Peyer's patch (tissue), 4 donors: ENCODE results near the gene PRKRIP1. TPM values are rescaled to one million over a fixed set of nuclear protein-coding genes. Genes with fewer than 3 reads are reported as not detected.
"Not testable (repeated sequence)": the region's sequence is repeated elsewhere in the genome, so short reads cannot be mapped to it uniquely, and the experiment has no call there.

Experiments
- DNase-seq, 3 donors: peaks; one replicate each; pipeline ENCODE4 v3.0.0-alpha.2; 2017 to 2019
- H3K27ac ChIP-seq, 4 donors: fragments of 200-600 bp; sonication (generic); one replicate each; pipeline ENCODE4 v1.5.1; 2016 to 2019
- H3K27me3 ChIP-seq, 2 donors: fragments of 200-600 bp; sonication (generic); one replicate each; pipeline ENCODE4 v1.5.1; 2019
- H3K36me3 ChIP-seq, 3 donors: fragments of 200-600 bp; sonication (generic); one replicate each; pipeline ENCODE4 v1.5.1; 2016 to 2019
- H3K4me1 ChIP-seq, 4 donors: fragments of 200-600 bp; sonication (generic); one replicate each; pipeline ENCODE4 v1.5.1; 2016 to 2019
- H3K4me3 ChIP-seq, 4 donors: fragments of 200-600 bp; sonication (generic); 1 replicate in 3 of 4; 2 replicates in 1 of 4; pipeline ENCODE4 v1.5.1; 2016 to 2019; ENCODE audit warnings: mild to moderate bottlenecking in 1 of 4
- H3K9me3 ChIP-seq, 4 donors: fragments of 200-600 bp; sonication (generic); one replicate each; pipeline ENCODE4 v1.5.1; 2016 to 2019; ENCODE audit warnings: mild to moderate bottlenecking in 1 of 4
- POLR2A ChIP-seq, 2 donors: fragments of 450-650 bp; IDR thresholded peaks; one replicate each; pipeline ENCODE4 v1.5.1; 2017; ENCODE audit warnings: antibody characterized with exemption in 2 of 2, mild to moderate bottlenecking in 2 of 2, moderate library complexity in 2 of 2
- total RNA-seq, 4 donors: library from RNA; depleted of rRNA; stranded (reverse); fragments of >200 nt; gene quantifications; one replicate each; pipeline ENCODE4 v1.1.0, GENCODE V29; 2016
- TF ChIP-seq, protein P1 (sequence below), 6 experiments: fragments of 450-650 bp in 4 of 6; fragments of 200-600 bp in 2 of 6; sonication (generic) in 1 of 6; IDR thresholded peaks; one replicate each; pipeline ENCODE4 v1.5.1; 2017 to 2019; ENCODE audit warnings: antibody characterized with exemption in 6 of 6, mild to moderate bottlenecking in 3 of 6, moderate library complexity in 1 of 6

Gene PRKRIP1
- total RNA-seq, 4 donors from 2014 or later = 20.7 to 63.5 (median 38.2) TPM

GRCh38 chr7:102403563-102403962 is 7.4 kb downstream of the PRKRIP1 start:
- no peak overlapping the region for H3K4me3 ChIP-seq
- H3K27me3 ChIP-seq = no peaks in the 10 kb centered on the region
- H3K9me3 ChIP-seq = no peaks in the 10 kb centered on the region
- H3K4me1 ChIP-seq = no peaks in the 10 kb centered on the region
- H3K36me3 ChIP-seq = peaks cover 0 to 86% (median 0%) of the 10 kb centered on the region in 3 donors
- no peak overlapping the region for H3K27ac ChIP-seq
- TF ChIP-seq, protein P1, sequence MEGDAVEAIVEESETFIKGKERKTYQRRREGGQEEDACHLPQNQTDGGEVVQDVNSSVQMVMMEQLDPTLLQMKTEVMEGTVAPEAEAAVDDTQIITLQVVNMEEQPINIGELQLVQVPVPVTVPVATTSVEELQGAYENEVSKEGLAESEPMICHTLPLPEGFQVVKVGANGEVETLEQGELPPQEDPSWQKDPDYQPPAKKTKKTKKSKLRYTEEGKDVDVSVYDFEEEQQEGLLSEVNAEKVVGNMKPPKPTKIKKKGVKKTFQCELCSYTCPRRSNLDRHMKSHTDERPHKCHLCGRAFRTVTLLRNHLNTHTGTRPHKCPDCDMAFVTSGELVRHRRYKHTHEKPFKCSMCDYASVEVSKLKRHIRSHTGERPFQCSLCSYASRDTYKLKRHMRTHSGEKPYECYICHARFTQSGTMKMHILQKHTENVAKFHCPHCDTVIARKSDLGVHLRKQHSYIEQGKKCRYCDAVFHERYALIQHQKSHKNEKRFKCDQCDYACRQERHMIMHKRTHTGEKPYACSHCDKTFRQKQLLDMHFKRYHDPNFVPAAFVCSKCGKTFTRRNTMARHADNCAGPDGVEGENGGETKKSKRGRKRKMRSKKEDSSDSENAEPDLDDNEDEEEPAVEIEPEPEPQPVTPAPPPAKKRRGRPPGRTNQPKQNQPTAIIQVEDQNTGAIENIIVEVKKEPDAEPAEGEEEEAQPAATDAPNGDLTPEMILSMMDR (IDR thresholded peaks at IDR 0.05) = no peak
- no peak for TF ChIP-seq POLR2A (IDR thresholded peaks at IDR 0.05)
- no peak for DNase-seq

DNA sequence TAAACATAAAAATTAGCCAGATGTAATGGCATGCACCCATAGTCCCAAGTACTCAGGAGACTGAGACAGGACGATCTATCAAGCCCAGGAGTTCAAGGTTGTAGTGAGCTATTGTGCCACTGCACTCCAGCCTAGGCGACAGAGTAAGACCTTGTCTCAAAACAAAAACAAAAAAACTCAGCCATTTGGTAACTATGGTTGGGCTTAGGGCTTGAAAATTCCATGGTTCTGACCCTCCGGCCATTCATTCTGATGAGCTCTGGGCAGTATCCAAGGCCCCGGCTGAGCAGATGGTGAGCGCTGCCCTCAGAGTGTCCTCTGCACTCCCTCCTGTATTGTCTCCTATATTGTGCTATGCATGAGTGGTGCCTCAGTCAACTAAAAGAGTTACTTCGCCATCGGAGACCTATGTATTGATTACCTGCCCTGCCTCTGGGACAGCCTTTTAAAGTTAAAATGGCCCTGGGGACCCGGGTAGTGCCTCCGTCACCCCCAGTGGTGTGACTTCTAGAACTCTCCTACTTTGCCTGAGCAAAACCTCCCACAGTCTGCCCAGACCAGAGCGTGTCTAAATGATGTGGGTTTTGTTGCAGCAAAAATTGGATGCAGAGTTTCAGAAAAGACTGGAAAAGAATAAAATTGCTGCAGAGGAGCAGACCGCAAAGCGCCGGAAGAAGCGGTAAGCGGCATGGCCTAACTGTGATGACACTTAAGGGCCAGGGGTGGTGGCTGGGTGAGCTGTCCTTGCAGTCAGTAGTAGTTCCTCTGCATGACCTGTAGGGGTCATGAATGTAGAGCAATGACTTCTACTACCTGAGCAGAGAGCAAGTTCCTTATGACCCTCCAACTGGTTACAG is 8.1 kb downstream of the PRKRIP1 start:
- no peak overlapping the region for H3K27ac ChIP-seq
- no peak overlapping the region for H3K4me3 ChIP-seq
- TF ChIP-seq, protein P1 (IDR thresholded peaks at IDR 0.05) = peak; percentile 69 to 84 (median 77)
- TF ChIP-seq POLR2A (IDR thresholded peaks at IDR 0.05) = no peak
- peak in 2 of 3 donors; percentile 41 to 68 for DNase-seq
- no peaks in the 10 kb centered on the region for H3K27me3 ChIP-seq
- H3K36me3 ChIP-seq = peaks cover 0 to 92% (median 0%) of the 10 kb centered on the region in 3 donors
- H3K9me3 ChIP-seq = no peaks in the 10 kb centered on the region
- no peaks in the 10 kb centered on the region for H3K4me1 ChIP-seq

- H3K4me3 ChIP-seq, H3K9me3 ChIP-seq, DNase-seq, H3K4me1 ChIP-seq, H3K27ac ChIP-seq, H3K27me3 ChIP-seq: not testable (repeated sequence)
- H3K36me3 ChIP-seq = peaks cover 0 to 90% (median 0%) of the 10 kb centered on the region in 3 donors
These were observed 8.7 kb downstream of the PRKRIP1 start for GRCh38 chr7:102404862-102405188.

DNA sequence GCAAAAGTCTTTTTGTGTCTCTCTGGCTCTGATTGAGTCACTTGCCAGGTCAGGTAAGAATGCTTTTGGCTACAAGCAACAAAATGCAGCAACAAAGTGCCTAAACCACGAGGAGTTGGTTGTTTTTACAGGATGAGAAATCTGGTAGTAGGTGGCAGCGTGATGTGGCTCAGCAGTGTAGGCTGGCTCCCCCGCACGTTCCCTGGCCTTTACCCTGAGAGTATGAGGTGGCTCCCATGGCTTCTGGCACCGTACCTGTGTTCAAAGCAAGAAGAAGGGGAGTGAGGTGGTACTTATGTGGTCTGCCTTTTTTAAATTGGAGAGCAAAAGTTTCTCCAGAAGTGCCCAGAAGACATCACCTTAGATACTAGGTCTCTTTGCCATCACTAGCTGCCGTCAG is 11.7 kb downstream of the PRKRIP1 start:
- DNase-seq = peak in 1 of 3 donors; percentile 15
- TF ChIP-seq, protein P1 (IDR thresholded peaks at IDR 0.05) = no peak
- no peak for TF ChIP-seq POLR2A (IDR thresholded peaks at IDR 0.05)
- Histone ChIP-seq H3K4me1 (no peaks in the 10 kb centered on the region), H3K4me3 (no peak overlapping the region), H3K27ac (peak overlapping the region in 2 of 4 donors; percentile 2 to 59), H3K9me3 (no peaks in the 10 kb centered on the region), H3K27me3 (no peaks in the 10 kb centered on the region), H3K36me3 (peaks cover 0 to 88% (median 0%) of the 10 kb centered on the region in 3 donors)

- H3K9me3 ChIP-seq = not testable (repeated sequence)
- Histone ChIP-seq H3K27ac (peak overlapping the region in 1 of 4 donors; percentile 59), H3K36me3 (peaks cover 0 to 81% (median 0%) of the 10 kb centered on the region in 3 donors)
These were observed 12.4 kb downstream of the PRKRIP1 start for GRCh38 chr7:102408530-102408929.

GRCh38 chr7:102409340-102409739 is 13.2 kb downstream of the PRKRIP1 start:
- H3K27ac ChIP-seq = no peak overlapping the region
- no peaks in the 10 kb centered on the region for H3K4me1 ChIP-seq
- TF ChIP-seq POLR2A (IDR thresholded peaks at IDR 0.05) = no peak
- TF ChIP-seq, protein P1 (IDR thresholded peaks at IDR 0.05) = no peak
- H3K9me3 ChIP-seq = no peaks in the 10 kb centered on the region
- peaks cover 0 to 79% (median 0%) of the 10 kb centered on the region in 3 donors for H3K36me3 ChIP-seq
- no peak overlapping the region for H3K4me3 ChIP-seq
- H3K27me3 ChIP-seq = no peaks in the 10 kb centered on the region
- DNase-seq = peak in 1 of 3 donors; percentile 13

More at GRCh38 chr7:102408530-102408929, 12.4 kb downstream of the PRKRIP1 start:
- not testable (repeated sequence) for H3K4me1 ChIP-seq, H3K4me3 ChIP-seq, H3K27me3 ChIP-seq
- peak in 2 of 3 donors; percentile 56 to 57 for DNase-seq
